Left lung (tissue), 10 donors: ENCODE data around the gene INS. TPM values are rescaled to one million over a fixed set of nuclear protein-coding genes. Genes with fewer than 3 reads are reported as not detected.
A peak's percentile ranks its signal among the peaks of the same experiment; 100 is the strongest.

Source experiments
- ATAC-seq: fragments of 200-7000 bp; cut with Tn5 transposase; one replicate; pipeline ENCODE4 v1.9.1; 2020; ENCODE audit warnings: moderate library complexity
- DNase-seq, 4 donors: peaks; one replicate each; pipeline ENCODE4 v3.0.0-alpha.2; 2013 to 2020
- H3K27ac ChIP-seq, 2 donors: fragments of 200-600 bp; sonication (generic) in 1 of 2; one replicate each; pipeline versions ENCODE4 v1.5.0 to v1.8.0; 2020 to 2021
- H3K27me3 ChIP-seq, 2 donors: fragments of 200-600 bp; sonication (generic) in 1 of 2; one replicate each; pipeline versions ENCODE4 v1.5.0 to v1.8.0; 2020 to 2021
- H3K36me3 ChIP-seq, 2 donors: fragments of 200-600 bp; sonication (generic) in 1 of 2; one replicate each; pipeline versions ENCODE4 v1.5.0 to v1.8.0; 2020 to 2021
- H3K4me1 ChIP-seq, 2 donors: fragments of 200-600 bp; one replicate each; pipeline ENCODE4 v1.8.0; 2021
- H3K4me3 ChIP-seq, 2 donors: fragments of 200-600 bp; sonication (generic) in 1 of 2; one replicate each; pipeline versions ENCODE4 v1.5.0 to v1.8.0; 2020 to 2021; ENCODE audit warnings: mild to moderate bottlenecking in 1 of 2
- H3K9me3 ChIP-seq, 2 donors: fragments of 200-600 bp; sonication (generic) in 1 of 2; one replicate each; pipeline versions ENCODE4 v1.5.0 to v1.8.0; 2020 to 2021
- intact Hi-C, 2 donors: fragments of 100-400 bp; cut with DNase I; formaldehyde crosslinking; loops; one replicate each; pipeline versions ENCODE4 v1.11.2 to v1.14.2; 2022
- polyA plus RNA-seq, 6 donors: library from polyadenylated mRNA; unstranded; fragments of 120-200 nt; gene quantifications; one replicate each; pipeline ENCODE4 v1.2.1, GENCODE V29; 2013; ENCODE audit not compliant: insufficient read length in 6 of 6
- total RNA-seq, 2 donors: library from RNA; stranded (reverse); fragmentation: NEBNext Ultra II Directional; extraction: Animal tissue kit (Norgen Biotek cat#: 25700); gene quantifications; one replicate each; pipeline ENCODE4 v1.2.1, GENCODE V29; 2021
- TF ChIP-seq, protein P1 (sequence below), 2 donors: fragments of 200-600 bp; sonication (generic) in 1 of 2; IDR thresholded peaks; one replicate each; pipeline versions ENCODE4 v1.5.0 to v1.8.0; 2021; ENCODE audit warnings: antibody characterized with exemption in 2 of 2
- donor health status: DM: no; HTN: yes; CAD: no.
- donor health status: DM: no; HTN: no; CAD: no.

The INS gene
- total and polyA plus RNA-seq, 8 donors: not detected

DNA sequence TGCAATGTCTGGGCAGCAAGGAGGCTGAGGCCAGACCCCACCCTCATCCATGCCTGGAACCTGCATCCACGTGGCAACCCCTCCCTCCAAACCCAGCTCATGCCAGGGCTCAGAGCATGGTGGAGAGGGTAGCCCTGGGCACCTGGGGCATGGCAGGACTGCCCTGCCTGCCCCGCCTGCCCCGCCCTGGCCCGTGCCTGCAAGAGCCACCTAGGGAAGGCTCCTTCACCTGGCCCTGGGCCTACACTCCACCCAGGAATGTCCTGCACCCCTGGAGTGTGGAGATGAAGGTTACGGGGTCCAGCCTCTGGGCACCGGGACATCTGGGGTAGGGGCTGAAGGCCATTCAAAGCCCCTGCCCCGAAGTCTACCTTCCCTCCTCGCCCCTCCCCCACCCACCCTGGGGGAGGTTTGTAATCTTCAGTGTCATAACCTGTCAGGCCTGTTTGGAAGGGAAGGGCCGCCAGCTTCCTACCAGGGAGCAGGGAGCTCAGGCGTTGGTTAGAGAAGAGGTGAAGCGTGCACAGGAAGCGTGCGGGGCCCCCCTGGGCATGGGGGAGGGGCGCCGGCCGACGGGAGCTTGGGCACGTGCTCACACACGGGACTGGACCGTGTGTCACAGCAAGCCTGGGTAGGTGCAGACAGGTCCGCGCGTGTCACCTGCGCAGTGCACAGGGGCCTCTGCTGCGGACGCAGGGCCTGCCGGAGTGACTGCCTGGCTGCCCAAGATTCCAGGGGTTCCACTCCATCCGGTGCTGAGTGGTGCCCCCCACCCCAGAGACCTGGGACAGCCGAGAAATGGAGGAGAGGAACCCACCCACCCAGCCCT, 41.3 kb upstream of the INS start:
- TF ChIP-seq, protein P1, sequence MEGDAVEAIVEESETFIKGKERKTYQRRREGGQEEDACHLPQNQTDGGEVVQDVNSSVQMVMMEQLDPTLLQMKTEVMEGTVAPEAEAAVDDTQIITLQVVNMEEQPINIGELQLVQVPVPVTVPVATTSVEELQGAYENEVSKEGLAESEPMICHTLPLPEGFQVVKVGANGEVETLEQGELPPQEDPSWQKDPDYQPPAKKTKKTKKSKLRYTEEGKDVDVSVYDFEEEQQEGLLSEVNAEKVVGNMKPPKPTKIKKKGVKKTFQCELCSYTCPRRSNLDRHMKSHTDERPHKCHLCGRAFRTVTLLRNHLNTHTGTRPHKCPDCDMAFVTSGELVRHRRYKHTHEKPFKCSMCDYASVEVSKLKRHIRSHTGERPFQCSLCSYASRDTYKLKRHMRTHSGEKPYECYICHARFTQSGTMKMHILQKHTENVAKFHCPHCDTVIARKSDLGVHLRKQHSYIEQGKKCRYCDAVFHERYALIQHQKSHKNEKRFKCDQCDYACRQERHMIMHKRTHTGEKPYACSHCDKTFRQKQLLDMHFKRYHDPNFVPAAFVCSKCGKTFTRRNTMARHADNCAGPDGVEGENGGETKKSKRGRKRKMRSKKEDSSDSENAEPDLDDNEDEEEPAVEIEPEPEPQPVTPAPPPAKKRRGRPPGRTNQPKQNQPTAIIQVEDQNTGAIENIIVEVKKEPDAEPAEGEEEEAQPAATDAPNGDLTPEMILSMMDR (IDR thresholded peaks at IDR 0.05): no peak
- no peaks in the 10 kb centered on the region for H3K4me1 ChIP-seq
- no peak overlapping the region for H3K4me3 ChIP-seq
- ATAC-seq: peak; percentile 81
- no peaks in the 10 kb centered on the region for H3K36me3 ChIP-seq
- intact Hi-C loops: no loop called here
- peak; percentile 36 to 85 (median 64) for DNase-seq
- H3K27me3 ChIP-seq: no peaks in the 10 kb centered on the region
- peaks cover 0 to 3% of the 10 kb centered on the region in 2 donors for H3K9me3 ChIP-seq
- H3K27ac ChIP-seq: no peak overlapping the region

DNA sequence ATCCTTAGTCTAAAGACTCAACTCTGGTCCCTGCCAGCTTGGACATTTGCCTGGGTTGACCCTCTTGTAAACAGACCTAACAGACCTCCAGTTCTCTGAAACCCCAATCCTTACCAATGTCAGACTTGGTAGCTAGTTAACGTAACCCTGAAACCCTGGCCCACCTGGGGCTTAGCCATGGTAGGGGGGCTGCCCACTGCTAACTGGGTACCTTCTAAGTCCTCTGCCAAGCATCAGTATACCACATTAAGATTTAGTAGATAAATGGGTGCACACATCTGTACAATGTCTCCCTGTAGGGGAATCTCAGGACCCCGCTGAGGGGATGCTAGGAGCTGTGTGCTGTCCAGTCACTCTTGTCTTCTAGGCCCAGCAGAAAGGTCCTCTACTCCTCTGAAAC, 40.5 kb upstream of the INS start:
- H3K9me3 ChIP-seq: no peaks in the 10 kb centered on the region
- no peak overlapping the region for H3K4me3 ChIP-seq
- no peaks in the 10 kb centered on the region for H3K4me1 ChIP-seq
- ATAC-seq: no peak
- H3K36me3 ChIP-seq: no peaks in the 10 kb centered on the region
- intact Hi-C loops: no loop called here
- TF ChIP-seq, protein P1 (IDR thresholded peaks at IDR 0.05): no peak
- H3K27ac ChIP-seq: no peak overlapping the region
- DNase-seq: no peak
- no peaks in the 10 kb centered on the region for H3K27me3 ChIP-seq

GRCh38 chr11:2200957-2201519, 40.0 kb upstream of the INS start:
- no peak overlapping the region for H3K27ac ChIP-seq
- no peak for ATAC-seq
- no peak for DNase-seq
- H3K36me3 ChIP-seq: no peaks in the 10 kb centered on the region
- H3K4me3 ChIP-seq: no peak overlapping the region
- H3K27me3 ChIP-seq: no peaks in the 10 kb centered on the region
- no peaks in the 10 kb centered on the region for H3K4me1 ChIP-seq
- no peaks in the 10 kb centered on the region for H3K9me3 ChIP-seq
- intact Hi-C loops: no loop called here
- TF ChIP-seq, protein P1 (IDR thresholded peaks at IDR 0.05): no peak

- Histone ChIP-seq H3K4me3 (no peak overlapping the region), H3K27me3 (peaks cover 0 to 4% of the 10 kb centered on the region in 2 donors), H3K27ac (no peak overlapping the region), H3K4me1 (no peaks in the 10 kb centered on the region), H3K9me3 (no peaks in the 10 kb centered on the region), H3K36me3 (no peaks in the 10 kb centered on the region)
- DNase-seq (peak in 1 of 4 donors; percentile 57), ATAC-seq (no peak)
- intact Hi-C loops: no loop called here
- TF ChIP-seq, protein P1 (IDR thresholded peaks at IDR 0.05): no peak
Observed at GRCh38 chr11:2200536-2200935, 39.5 kb upstream of the INS start.
